CD14-positive monocyte (primary cell): ENCODE measurements around the gene BRI3. TPM values are rescaled to one million over a fixed set of nuclear protein-coding genes. Genes with fewer than 3 reads are reported as not detected.

Source experiments
- DNase-seq, 3 donors: peaks; one replicate each; pipeline ENCODE4 v3.0.0-alpha.2; 2011 to 2022
- H2AFZ ChIP-seq: 2 replicates; pipeline ENCODE4 v1.6.0; 2012; ENCODE audit warnings: mild to moderate bottlenecking, low read depth, low read length, inconsistent platforms; ENCODE audit not compliant: insufficient read depth, poor library complexity, severe bottlenecking
- H3K27ac ChIP-seq, 2 donors: 1 replicate in 1 of 2; 2 replicates in 1 of 2; pipeline ENCODE4 v1.5.1; 2012 to 2013; ENCODE audit warnings: low read length in 2 of 2, control low read depth in 1 of 2, inconsistent platforms in 1 of 2, low read depth in 1 of 2, mild to moderate bottlenecking in 1 of 2
- H3K27me3 ChIP-seq, 2 donors: one replicate each; pipeline versions ENCODE4 v1.6.0 to v1.6.1; 2011 to 2013; ENCODE audit warnings: low read length in 2 of 2; ENCODE audit not compliant: control insufficient read depth in 2 of 2, insufficient read depth in 2 of 2
- H3K36me3 ChIP-seq, 2 donors: replicated peaks in 1 of 2; 1 replicate in 1 of 2; 2 replicates in 1 of 2; pipeline versions ENCODE4 v1.5.1 to v1.6.1; 2012 to 2013; ENCODE audit warnings: low read length in 2 of 2, control low read depth in 1 of 2, inconsistent platforms in 1 of 2, mild to moderate bottlenecking in 1 of 2; ENCODE audit not compliant: insufficient read depth in 2 of 2, control insufficient read depth in 1 of 2
- H3K4me1 ChIP-seq, 2 donors: 1 replicate in 1 of 2; 2 replicates in 1 of 2; pipeline versions ENCODE4 v1.5.1 to v1.6.1; 2012 to 2013; ENCODE audit warnings: low read length in 2 of 2, control low read depth in 1 of 2, inconsistent platforms in 1 of 2, mild to moderate bottlenecking in 1 of 2, moderate library complexity in 1 of 2; ENCODE audit not compliant: insufficient read depth in 2 of 2, control insufficient read depth in 1 of 2
- H3K4me2 ChIP-seq: replicated peaks from 2 replicates; pipeline ENCODE3; 2012; ENCODE audit warnings: low read length, moderate library complexity, mild to moderate bottlenecking; ENCODE audit not compliant: poor library complexity, severe bottlenecking; ENCODE audit errors: extremely low read depth
- H3K4me3 ChIP-seq, 3 experiments: fragments of 200-600 bp in 1 of 3; sonication (generic) in 1 of 3; replicated peaks in 1 of 3; 1 replicate in 2 of 3; 2 replicates in 1 of 3; pipeline ENCODE4 v1.5.1; 2011 to 2013; ENCODE audit warnings: low read length in 3 of 3, mild to moderate bottlenecking in 3 of 3, control low read depth in 2 of 3, low read depth in 2 of 3, inconsistent platforms in 1 of 3, moderate library complexity in 1 of 3
- H3K79me2 ChIP-seq: 2 replicates; pipeline ENCODE4 v1.6.0; 2012; ENCODE audit warnings: mild to moderate bottlenecking, control low read depth, inconsistent platforms, low read length, moderate library complexity; ENCODE audit not compliant: insufficient read depth
- H3K9ac ChIP-seq: 2 replicates; pipeline ENCODE4 v1.6.0; 2017; ENCODE audit warnings: low read length, mild to moderate bottlenecking; ENCODE audit not compliant: insufficient read depth, poor library complexity, severe bottlenecking
- H3K9me3 ChIP-seq, 2 donors: replicated peaks in 1 of 2; 1 replicate in 1 of 2; 2 replicates in 1 of 2; pipeline versions ENCODE4 v1.5.1 to v1.6.1; 2012 to 2013; ENCODE audit warnings: low read length in 2 of 2, control low read depth in 1 of 2; ENCODE audit not compliant: control insufficient read depth in 1 of 2, insufficient read depth in 1 of 2
- H4K20me1 ChIP-seq: 2 replicates; pipeline ENCODE4 v1.6.0; 2012; ENCODE audit warnings: mild to moderate bottlenecking, low read length, control low read depth, moderate library complexity; ENCODE audit not compliant: insufficient read depth
- H3K27ac Mint-ChIP-seq, 7 donors: one replicate each; pipeline ENCODE4 v1.8.0; 2020; ENCODE audit warnings: mild to moderate bottlenecking in 7 of 7, mixed read lengths in 7 of 7, moderate library complexity in 6 of 7, inconsistent platforms in 2 of 7
- H3K27me3 Mint-ChIP-seq, 3 donors: one replicate each; pipeline ENCODE4 v1.8.0; 2021 to 2022; ENCODE audit warnings: low read depth in 3 of 3, mild to moderate bottlenecking in 3 of 3, mixed read lengths in 3 of 3, moderate library complexity in 3 of 3, inconsistent platforms in 1 of 3
- H3K36me3 Mint-ChIP-seq, 2 donors: one replicate each; pipeline ENCODE4 v1.8.0; 2020; ENCODE audit warnings: mixed read lengths in 2 of 2, inconsistent platforms in 1 of 2, mild to moderate bottlenecking in 1 of 2
- H3K4me1 Mint-ChIP-seq: one replicate; pipeline ENCODE4 v1.8.0; 2020; ENCODE audit warnings: mild to moderate bottlenecking, mixed read lengths
- H3K4me3 Mint-ChIP-seq, 2 donors: one replicate each; pipeline ENCODE4 v1.8.0; 2020; ENCODE audit warnings: mild to moderate bottlenecking in 2 of 2, mixed read lengths in 2 of 2, moderate library complexity in 1 of 2
- H3K9me3 Mint-ChIP-seq, 7 donors: one replicate each; pipeline ENCODE4 v1.8.0; 2020 to 2022; ENCODE audit warnings: mixed read lengths in 7 of 7, mild to moderate bottlenecking in 6 of 7, moderate library complexity in 6 of 7, inconsistent platforms in 2 of 7
- CTCF ChIP-seq: fragments of 200-600 bp; IDR thresholded peaks from one replicate; pipeline ENCODE4 v1.8.0; 2022; ENCODE audit warnings: antibody characterized with exemption, mild to moderate bottlenecking
- WGBS: methylation state at CpG from one replicate; pipeline ENCODE4 v1.1.5; 2013; ENCODE audit warnings: missing lambda C conversion rate; ENCODE audit not compliant: insufficient coverage; 5-methylcytosine and 5-hydroxymethylcytosine counted together
- intact Hi-C, 2 donors: fragments of 100-400 bp; cut with micrococcal nuclease; formaldehyde crosslinking; loops; one replicate each; pipeline versions ENCODE4 v1.15.0 to v1.15.1; 2023
- polyA plus RNA-seq, 3 donors: library from polyadenylated mRNA; depleted of rRNA in 1 of 3; unstranded in 2 of 3; stranded (reverse) in 1 of 3; fragments of 300-500 nt in 2 of 3; fragments of >200 nt in 1 of 3; fragmentation: Illumina TruSeq in 2 of 3; gene quantifications; 1 replicate in 2 of 3; 2 replicates in 1 of 3; pipeline ENCODE4 v1.2.3, GENCODE V29; 2012 to 2021

BRI3 gene
- polyA plus RNA-seq, 3 donors, result 120 to 273 (median 149) TPM

- Histone ChIP-seq H2AFZ (no peak overlapping the region), H3K79me2 (no peaks in the 10 kb centered on the region), H3K4me3 (no peak overlapping the region), H3K27ac (no peak overlapping the region), H4K20me1 (peaks cover 24% of the 10 kb centered on the region), H3K4me1 (no peaks in the 10 kb centered on the region), H3K9ac (no peak overlapping the region), H3K27me3 (no peaks in the 10 kb centered on the region), H3K4me2 (no peak overlapping the region), H3K9me3 (no peaks in the 10 kb centered on the region), H3K36me3 (peaks cover 65 to 79% of the 10 kb centered on the region in 2 donors)
- intact Hi-C loops, result no loop called here
- peaks cover 77 to 93% of the 10 kb centered on the region in 2 donors for H3K36me3 Mint-ChIP-seq
- H3K27ac Mint-ChIP-seq, result peak overlapping the region in 1 of 7 donors; percentile 26
- WGBS, result 96% methylated on average over 7 of the region's 9 CpGs
- H3K27me3 Mint-ChIP-seq, result peaks cover 0 to 4% (median 2%) of the 10 kb centered on the region in 3 donors
- DNase-seq, result no peak
- H3K4me1 Mint-ChIP-seq, result no peaks in the 10 kb centered on the region
- no peak overlapping the region for H3K4me3 Mint-ChIP-seq
- H3K9me3 Mint-ChIP-seq, result peaks cover 0 to 2% (median 0%) of the 10 kb centered on the region in 7 donors
- TF ChIP-seq CTCF, result no peak
These were observed 42.5 kb upstream of the BRI3 start for GRCh38 chr7:98238976-98239375.

GRCh38 chr7:98240961-98241673, 40.4 kb upstream of the BRI3 start:
- Histone ChIP-seq H3K9ac (no peak overlapping the region), H3K27me3 (no peaks in the 10 kb centered on the region), H3K79me2 (no peaks in the 10 kb centered on the region), H3K36me3 (peaks cover 63 to 74% of the 10 kb centered on the region in 2 donors), H2AFZ (no peak overlapping the region), H4K20me1 (peaks cover 39% of the 10 kb centered on the region), H3K4me2 (no peak overlapping the region), H3K4me1 (peaks cover 13 to 14% of the 10 kb centered on the region in 2 donors), H3K27ac (peak overlapping the region in 1 of 2 donors; percentile 1), H3K9me3 (no peaks in the 10 kb centered on the region), H3K4me3 (no peak overlapping the region)
- intact Hi-C loops, result no loop called here
- peak overlapping the region in 3 of 7 donors; percentile 25 to 75 (median 41) for H3K27ac Mint-ChIP-seq
- H3K27me3 Mint-ChIP-seq, result peaks cover 0 to 4% (median 2%) of the 10 kb centered on the region in 3 donors
- DNase-seq, result peak in 2 of 3 donors; percentile 20 to 21
- H3K36me3 Mint-ChIP-seq, result peaks cover 75 to 88% of the 10 kb centered on the region in 2 donors
- peak; percentile 79 for TF ChIP-seq CTCF
- peaks cover 0 to 2% (median 0%) of the 10 kb centered on the region in 7 donors for H3K9me3 Mint-ChIP-seq
- peaks cover 13% of the 10 kb centered on the region for H3K4me1 Mint-ChIP-seq
- 81% methylated on average over 9 of the region's 19 CpGs for WGBS
- H3K4me3 Mint-ChIP-seq, result no peak overlapping the region
